ENCODE results near the gene LRRC27.

The LRRC27 gene

GRCh38 chr10:132402781-132403241 lies 70.8 kb downstream of the LRRC27 start:
- DNase-seq (ENCODE audit: low read depth), result no peak

GRCh38 chr10:132403511-132404168 lies 71.6 kb downstream of the LRRC27 start:
- no peak for DNase-seq (ENCODE audit: low read depth)

GRCh38 chr10:132404169-132404880 lies 72.3 kb downstream of the LRRC27 start:
- no peak for DNase-seq (ENCODE audit: low read depth)

- no peak for DNase-seq (ENCODE audit: low read depth)
Observed at GRCh38 chr10:132404911-132405462, 73.0 kb downstream of the LRRC27 start.

DNA sequence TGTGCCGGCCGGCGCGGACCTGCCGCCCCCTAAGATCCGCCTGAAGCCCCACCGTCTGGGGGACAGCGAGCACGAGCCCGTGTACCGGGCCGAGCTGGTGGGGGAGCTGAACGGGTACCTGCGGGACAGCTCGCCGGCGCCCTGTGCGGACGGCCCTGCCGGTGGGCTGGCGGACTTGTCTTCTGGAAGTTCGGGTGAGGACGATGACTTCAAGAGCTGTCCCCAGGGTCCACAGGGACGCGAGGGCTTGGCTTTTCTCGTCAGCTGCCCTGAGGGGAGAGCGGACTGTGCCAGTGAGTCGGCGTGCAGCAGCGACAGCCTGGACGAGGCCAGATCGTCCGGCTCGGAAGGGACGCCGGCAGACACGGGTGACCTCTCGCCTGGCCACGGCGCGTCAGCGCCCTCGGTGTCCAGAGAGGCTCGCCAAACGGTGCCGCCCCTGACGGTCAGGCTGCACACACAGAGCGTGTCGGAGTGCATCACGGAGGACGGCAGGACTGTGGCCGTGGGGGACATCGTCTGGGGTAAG lies 73.5 kb downstream of the LRRC27 start:
- DNase-seq (ENCODE audit: low read depth), result no peak

DNA sequence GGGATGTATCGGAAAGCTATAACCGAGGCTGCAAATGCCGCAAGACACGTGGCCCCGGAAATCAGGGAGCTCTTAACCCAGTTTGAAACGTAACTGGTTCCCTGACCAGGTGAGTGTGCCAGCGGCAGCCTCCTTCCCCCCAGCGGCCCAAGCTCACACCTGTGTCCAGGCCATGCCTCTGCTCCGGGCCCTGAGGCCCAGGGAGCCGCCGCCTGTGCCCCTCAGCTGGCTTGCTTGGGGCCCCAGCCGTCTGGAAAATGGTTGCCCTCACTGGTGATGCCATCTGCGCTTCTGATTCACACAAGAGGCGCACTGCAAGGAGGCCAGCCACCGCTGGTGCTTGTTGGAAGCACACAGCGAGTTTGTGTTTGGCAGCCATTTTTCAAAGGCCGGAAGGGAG lies 74.2 kb downstream of the LRRC27 start:
- no peak for DNase-seq (ENCODE audit: low read depth)

- no peak for DNase-seq (ENCODE audit: low read depth)
Observed at GRCh38 chr10:132406750-132407149, 74.8 kb downstream of the LRRC27 start.

DNA sequence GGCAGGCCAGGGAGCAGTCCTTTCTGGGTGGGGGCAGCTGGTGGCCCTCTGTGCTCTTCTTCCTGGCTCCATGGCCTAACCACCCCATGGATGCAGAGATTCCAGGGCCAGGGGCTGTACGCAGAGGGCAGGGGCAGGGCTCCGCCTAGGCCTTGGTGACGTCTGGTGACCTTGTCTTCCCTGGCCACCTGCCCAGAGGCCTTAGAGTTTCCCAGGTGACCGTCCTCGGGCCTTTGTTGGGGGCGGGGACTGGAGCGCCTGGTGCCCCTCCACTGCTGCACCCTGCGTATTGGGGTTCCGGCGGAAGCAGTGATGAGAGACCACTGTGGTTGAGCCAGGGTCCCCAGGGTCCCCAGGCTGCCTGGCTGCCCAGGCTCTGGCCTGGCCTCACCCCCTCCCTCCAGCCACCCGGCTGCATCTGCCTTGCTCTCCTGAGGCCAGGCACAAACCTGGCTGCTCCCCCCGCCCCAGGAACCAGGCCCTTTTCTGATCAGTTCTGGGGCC lies 75.3 kb downstream of the LRRC27 start:
- no peak for DNase-seq (ENCODE audit: low read depth)

GRCh38 chr10:132407846-132408278 lies 75.9 kb downstream of the LRRC27 start:
- DNase-seq (ENCODE audit: low read depth), result no peak

GRCh38 chr10:132408367-132408781 lies 76.4 kb downstream of the LRRC27 start:
- no peak for DNase-seq (ENCODE audit: low read depth)

DNA sequence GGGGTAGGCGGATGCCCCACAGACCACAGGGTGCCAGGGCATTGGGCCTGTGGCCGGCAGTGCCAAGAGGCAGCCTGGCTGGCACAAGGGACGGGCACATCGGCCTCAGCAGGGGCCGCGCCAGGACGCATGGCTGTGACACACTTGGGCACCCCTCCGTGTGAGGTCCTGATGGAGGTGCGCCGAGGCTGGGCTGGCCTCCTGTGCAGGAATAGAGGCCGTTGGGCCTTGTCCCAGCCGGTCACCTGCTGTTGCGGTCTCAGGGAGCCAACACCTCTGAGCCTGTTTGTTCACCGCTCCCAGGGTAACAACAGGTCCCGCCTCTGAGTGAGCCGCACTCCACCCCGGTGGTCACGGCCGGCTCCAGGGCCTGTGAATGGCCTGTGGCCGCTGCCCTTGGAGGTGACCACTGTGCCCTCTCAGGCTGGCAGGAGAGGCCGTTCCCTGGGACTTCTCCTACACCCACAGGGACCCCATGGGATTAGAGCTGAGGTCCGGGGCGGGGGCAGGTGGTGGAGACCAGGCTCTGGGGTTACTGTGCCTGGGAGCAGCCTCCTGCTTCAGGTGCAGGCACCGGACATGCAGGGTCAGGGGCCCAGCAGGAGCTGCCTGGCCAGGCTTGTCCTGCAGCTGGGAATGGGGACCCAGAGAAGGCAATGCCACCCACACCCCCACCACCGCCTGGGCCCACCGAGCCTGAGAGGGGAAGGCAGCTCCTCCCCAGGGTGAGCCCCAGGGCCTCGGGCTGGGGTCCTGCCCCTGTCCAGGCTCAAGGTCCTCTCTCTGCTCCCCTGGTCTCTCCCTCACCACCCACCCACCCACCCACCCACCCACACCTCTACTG lies 77.1 kb downstream of the LRRC27 start:
- no peak for DNase-seq (ENCODE audit: low read depth)

GRCh38 chr10:132409667-132410028 lies 77.7 kb downstream of the LRRC27 start:
- DNase-seq (ENCODE audit: low read depth), result no peak

DNA sequence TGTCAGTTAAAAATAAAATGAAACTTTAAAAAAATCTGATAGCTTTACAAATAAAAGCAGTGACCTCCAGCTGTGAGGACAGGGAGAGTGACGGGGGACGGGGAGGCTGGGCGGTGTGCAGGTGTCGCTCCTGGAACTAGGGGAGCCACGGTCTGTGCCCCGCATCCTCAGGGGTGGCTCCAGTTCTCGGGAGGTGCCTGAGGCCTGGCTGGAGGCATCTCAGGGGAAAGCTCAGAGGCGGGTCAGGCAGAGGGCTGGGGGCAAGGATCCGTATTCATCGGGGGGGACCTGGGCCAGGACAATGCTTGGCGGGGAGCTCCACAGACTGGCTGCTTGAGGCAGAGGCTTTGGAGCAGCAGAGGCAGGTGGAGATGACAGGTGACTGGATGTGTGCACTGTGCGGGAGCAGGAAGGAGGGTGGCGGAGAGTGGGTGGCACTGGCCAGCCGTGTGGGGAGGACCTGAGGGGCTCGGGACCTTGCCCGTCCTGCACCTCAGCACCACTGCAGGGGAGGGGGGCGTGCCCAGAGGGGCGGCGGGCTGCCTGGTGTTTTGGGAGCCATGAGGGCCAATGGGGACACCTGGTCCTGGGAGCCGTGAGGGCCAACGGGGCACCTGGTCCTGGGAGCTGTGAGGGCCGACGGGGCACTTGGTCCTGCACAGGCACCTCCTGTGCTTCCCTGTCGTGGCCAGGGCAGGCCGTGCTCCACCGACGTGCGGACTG lies 78.2 kb downstream of the LRRC27 start:
- no peak for DNase-seq (ENCODE audit: low read depth)

DNA sequence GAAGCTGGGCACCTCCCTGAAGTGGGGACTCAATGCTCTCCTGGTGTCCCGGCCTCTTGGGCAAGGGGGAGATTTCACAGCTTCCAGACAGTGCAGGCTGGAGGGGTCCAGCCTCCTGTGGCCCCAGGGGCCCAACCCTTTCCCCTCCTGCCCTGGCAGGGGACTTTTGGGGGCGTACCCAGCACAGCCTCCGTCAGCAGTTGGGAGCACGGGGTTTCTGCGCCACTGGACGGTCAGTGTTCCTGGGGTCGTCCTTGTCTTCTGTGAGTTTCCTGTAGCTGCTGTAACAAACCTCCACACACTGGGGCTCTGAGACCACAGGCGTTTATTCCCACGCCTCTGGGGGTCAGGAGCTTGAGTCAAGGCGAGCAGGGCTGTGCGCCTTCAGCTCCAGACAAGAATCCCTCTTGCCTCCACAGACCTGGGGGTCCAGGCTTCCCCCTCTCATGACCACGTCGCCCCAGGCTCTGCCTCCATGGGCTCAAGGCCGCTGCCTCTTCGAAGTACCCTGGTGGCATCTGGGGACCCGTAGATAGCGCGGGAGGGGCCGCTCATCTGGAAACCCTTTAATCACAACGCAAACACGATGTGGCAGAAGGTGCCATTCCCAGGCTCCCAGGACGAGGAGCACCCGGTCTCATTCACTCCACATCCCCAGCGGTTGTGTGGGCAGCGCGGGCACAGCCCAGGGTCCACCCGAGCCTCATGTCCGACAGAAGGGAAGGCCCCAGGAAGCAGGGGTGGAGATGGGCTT lies 79.0 kb downstream of the LRRC27 start:
- no peak for DNase-seq (ENCODE audit: low read depth)

- DNase-seq (ENCODE audit: low read depth), result no peak
Observed at GRCh38 chr10:132411561-132412253, 79.7 kb downstream of the LRRC27 start.

GRCh38 chr10:132412316-132413192 lies 80.6 kb downstream of the LRRC27 start:
- DNase-seq (ENCODE audit: low read depth), result no peak

DNA sequence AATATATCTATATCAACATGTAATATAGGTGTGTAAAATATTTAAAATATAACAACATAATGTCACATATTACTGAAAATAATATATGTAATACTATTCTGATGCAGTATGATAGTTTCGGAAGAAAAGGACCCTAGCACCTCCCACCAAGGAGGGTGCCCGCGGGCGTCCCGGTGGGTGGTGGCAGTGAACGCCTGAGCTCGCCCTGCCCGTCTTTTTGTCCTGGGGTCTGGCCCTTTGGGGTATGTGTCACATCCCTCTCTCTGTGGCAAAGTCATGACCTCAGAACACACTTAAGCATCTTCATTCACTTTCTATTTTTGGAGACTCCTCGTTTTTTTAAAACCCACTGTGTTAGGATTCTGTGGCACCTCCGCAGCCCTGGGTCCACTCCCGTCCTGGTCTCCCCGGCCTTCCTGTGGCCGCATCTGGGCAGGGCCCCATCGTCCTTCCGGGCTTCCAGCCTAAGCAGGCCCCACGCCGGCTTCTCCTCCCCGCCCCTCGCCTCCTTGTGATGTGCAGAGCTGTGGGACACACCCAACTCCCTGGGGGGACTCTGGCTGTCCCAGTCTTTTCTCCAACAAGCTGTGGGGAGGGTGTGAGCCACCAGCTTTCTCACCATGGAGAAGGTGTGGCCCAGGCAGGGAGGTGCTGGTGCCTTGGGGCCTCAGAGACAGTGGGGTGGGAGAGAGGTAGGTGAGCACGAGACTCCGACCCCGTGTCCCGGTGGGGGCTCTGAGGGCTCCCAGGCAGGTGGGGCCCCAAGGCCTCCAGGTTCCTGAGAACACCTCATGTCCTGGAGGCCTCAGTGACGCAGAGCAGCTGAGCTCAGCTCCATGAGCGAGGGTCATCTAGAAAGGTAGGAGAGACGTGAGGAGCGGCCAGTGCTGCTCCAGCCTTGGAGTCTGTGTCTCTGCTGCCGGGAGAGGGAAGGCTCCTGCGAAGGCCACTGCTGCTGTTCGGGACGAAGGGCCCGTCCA lies 81.5 kb downstream of the LRRC27 start:
- no peak for DNase-seq (ENCODE audit: low read depth)

Measured in T-helper 22 cell (primary cell).